ENCODE data around the gene PLCXD1.
A peak's percentile ranks its signal among the peaks of the same experiment; 100 is the strongest.
"Not testable (repeated sequence)": the region's sequence is repeated elsewhere in the genome, so short reads cannot be mapped to it uniquely, and the experiment has no call there.

The PLCXD1 gene

GRCh38 chrX:316351-317325 lies 35.5 kb downstream of the PLCXD1 start:
- DNase-seq (ENCODE audit: low read depth in 3 of 3): no peak

GRCh38 chrX:317424-318067 lies 36.4 kb downstream of the PLCXD1 start:
- no peak for DNase-seq (ENCODE audit: low read depth in 3 of 3)

GRCh38 chrX:318068-318738 lies 37.0 kb downstream of the PLCXD1 start:
- peak; percentile 90 to 96 (median 91) for DNase-seq (ENCODE audit: low read depth in 3 of 3)

- peak; percentile 93 to 98 (median 98) for DNase-seq (ENCODE audit: low read depth in 3 of 3)
Measured at GRCh38 chrX:318739-319578, 37.8 kb downstream of the PLCXD1 start, which contains the start of gene GTPBP6. Gene GTPBP6, minus strand, starts transcription at chrX:318796. Its CDS starts 9 bp downstream, at chrX:318787.

- DNase-seq (ENCODE audit: low read depth in 3 of 3): no peak
Measured at GRCh38 chrX:319579-320125, 38.5 kb downstream of the PLCXD1 start.

GRCh38 chrX:320126-320783 lies 39.1 kb downstream of the PLCXD1 start:
- DNase-seq (ENCODE audit: low read depth in 3 of 3): no peak

- no peak for DNase-seq (ENCODE audit: low read depth in 3 of 3)
Measured at GRCh38 chrX:323721-324628, 42.8 kb downstream of the PLCXD1 start.

- DNase-seq (ENCODE audit: low read depth in 3 of 3): not testable (repeated sequence)
Measured at GRCh38 chrX:324664-325063, 43.5 kb downstream of the PLCXD1 start.

- no peak for DNase-seq (ENCODE audit: low read depth in 3 of 3)
Measured at GRCh38 chrX:327660-328126, 46.5 kb downstream of the PLCXD1 start.

- no peak for DNase-seq (ENCODE audit: low read depth in 3 of 3)
Measured at GRCh38 chrX:329291-329910, 48.2 kb downstream of the PLCXD1 start.

GRCh38 chrX:330141-330725 lies 49.1 kb downstream of the PLCXD1 start:
- not testable (repeated sequence) for DNase-seq (ENCODE audit: low read depth in 3 of 3)

- no peak for DNase-seq (ENCODE audit: low read depth in 3 of 3)
Measured at GRCh38 chrX:330726-331150, 49.6 kb downstream of the PLCXD1 start.

- DNase-seq (ENCODE audit: low read depth in 3 of 3): no peak
Measured at GRCh38 chrX:331151-331824, 50.1 kb downstream of the PLCXD1 start.

- DNase-seq (ENCODE audit: low read depth in 3 of 3): no peak
Measured at GRCh38 chrX:331825-332495, 50.8 kb downstream of the PLCXD1 start.

GRCh38 chrX:332496-332860 lies 51.3 kb downstream of the PLCXD1 start:
- no peak for DNase-seq (ENCODE audit: low read depth in 3 of 3)

- DNase-seq (ENCODE audit: low read depth in 3 of 3): no peak
Measured at GRCh38 chrX:332916-333610, 51.9 kb downstream of the PLCXD1 start.

Data from stimulated activated CD4-positive, alpha-beta T cell treated with anti-CD3 and anti-CD28 coated beads, TNF-alpha, amount 100 ng/mL, for 4 hours (primary cell).